Activated CD4-positive, alpha-beta T cell treated with anti-CD3 and anti-CD28 coated beads, Interleukin-2, amount 50 U/mL, for 48 hours (primary cell): ENCODE results near the gene SYT6.

Source experiments
- DNase-seq, 2 experiments: peaks; one replicate each; pipeline ENCODE4 v3.0.0-alpha.2; 2020

Gene SYT6

GRCh38 chr1:114117654-114118053 lies 36.0 kb downstream of the SYT6 start:
- DNase-seq: no peak

GRCh38 chr1:114116086-114116485 lies 37.6 kb downstream of the SYT6 start:
- no peak for DNase-seq

DNA sequence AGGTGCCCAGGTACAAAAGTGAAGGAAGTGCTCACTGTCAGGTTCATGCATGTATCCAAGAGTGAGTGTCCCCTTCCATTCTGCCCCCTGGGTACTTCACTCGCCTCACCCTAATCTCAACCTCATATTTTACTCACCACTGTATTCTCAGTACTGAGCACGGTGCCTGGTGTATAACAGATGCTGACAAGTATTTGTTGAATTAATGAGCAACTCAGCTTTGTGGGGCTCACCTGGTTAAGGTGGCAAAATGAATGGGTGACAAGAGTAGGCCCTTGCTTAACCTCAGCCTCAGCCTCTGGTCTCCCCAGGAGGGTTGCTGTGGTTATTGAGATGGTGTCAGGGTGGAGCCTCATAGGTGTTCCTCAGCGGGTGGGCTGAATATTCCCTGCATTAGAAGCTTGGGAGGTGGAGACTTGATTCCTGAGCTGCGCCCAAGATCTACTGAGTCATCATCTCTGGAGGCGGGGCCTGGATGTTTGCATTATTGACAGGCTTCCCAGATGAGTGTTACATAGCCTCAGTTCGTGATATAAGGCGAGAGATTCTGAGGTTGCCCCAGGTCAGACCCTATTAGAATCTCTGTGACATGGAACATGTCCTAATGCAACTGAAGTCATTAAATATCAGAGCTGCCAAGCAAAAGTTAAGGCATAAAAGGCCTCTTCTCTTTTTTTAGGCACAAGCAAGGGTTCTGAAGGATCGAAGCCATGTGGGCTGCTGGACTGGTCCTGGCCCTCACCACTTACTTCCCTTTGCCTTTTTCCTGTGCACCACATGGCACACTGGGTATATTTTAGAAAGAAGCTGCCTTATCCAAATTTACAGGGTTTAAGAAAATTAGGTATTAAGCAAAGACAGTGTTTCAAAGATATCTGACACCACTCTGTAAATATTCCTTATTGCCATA lies 39.2 kb downstream of the SYT6 start:
- no peak for DNase-seq

DNA sequence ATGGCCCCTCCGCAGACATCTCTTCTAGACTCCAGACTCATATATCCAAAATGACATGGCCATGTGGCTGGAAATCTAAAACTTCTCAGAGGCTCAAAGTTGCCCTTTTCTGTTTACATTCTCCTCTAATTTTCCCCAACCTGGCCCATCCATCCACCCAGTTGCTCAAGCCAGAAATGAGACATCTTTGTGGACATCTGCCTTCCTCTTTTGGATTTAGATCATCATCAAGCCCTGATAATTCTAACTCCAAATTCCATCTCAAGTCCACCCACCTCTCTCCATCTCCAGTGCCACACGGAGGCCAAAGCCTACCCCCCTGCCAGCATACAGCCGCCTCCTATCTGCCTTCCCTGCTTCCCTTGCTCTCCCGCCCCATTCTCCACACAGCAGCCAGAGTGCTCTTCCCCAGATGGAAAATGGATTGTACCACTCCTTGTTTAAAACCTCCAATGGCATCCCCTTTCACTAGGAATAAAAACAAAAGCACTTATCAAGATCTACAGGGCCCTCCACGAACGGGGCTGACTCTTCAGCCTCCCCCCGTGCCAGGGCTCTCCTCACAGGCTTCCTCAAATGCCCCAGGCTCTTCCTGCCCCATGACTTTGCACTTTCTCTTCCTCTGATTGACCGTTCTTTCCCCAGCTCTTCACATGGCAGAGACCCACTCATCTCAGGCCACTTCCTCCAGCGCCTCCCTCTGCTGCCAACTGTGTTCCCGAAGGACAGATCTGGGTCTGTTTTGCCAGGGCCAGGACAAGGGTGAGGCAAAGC lies 40.1 kb downstream of the SYT6 start:
- DNase-seq: no peak

- DNase-seq: no peak
Measured at GRCh38 chr1:114112775-114113174, 40.9 kb downstream of the SYT6 start.

- DNase-seq: no peak
Measured at GRCh38 chr1:114111731-114112641, 41.7 kb downstream of the SYT6 start.

GRCh38 chr1:114109981-114110380 lies 43.7 kb downstream of the SYT6 start:
- DNase-seq: no peak

- DNase-seq: no peak
Measured at GRCh38 chr1:114108751-114109255, 44.9 kb downstream of the SYT6 start.

DNA sequence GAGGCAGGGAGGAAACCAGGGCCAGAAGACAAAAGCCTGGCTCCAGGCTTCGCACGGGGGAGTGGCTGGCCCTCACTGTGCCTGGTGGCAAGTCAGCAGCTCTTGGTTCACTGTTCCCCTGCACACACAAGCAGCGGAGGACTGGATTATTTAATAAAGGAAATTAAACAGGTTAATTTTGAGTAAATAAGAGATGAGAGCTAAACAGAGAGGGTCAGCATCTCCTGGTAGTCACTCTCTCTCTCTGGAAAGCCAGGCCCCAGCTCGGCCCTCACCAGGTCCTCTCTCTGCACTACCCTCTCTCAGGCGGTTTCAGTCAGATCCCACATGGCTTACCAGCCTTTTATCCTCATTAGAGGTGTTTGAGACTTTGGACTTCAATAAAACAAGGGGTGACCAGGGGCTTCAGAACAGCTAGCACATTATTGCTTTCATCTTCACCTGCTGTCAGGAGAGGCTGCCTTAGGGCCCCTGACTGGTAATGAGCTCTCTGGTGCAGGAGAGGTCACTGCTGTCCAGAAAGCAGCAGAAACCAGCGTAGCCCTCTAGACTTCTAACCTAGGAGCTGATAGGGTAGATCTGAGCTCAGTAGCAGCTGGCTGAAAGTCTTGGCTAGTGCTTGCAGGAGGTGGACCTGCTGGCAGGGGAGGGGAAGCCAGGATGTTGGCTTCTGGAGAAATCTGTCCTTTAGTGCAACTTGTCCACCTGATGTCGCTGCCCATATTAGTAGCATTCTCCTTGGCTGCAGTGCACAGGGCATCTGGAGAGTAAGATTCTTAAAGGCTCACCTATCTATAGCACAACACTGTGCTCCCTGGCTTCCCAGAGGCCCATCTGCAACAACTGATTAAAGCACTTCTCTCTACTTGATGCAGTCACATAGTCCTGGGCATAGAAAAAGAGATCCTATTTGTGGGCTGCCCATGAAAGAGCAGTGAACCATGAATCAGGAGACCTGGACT lies 45.9 kb downstream of the SYT6 start:
- no peak for DNase-seq

- no peak for DNase-seq
Measured at GRCh38 chr1:114105421-114105979, 48.2 kb downstream of the SYT6 start.

- no peak for DNase-seq
Measured at GRCh38 chr1:114104949-114105348, 48.7 kb downstream of the SYT6 start.

DNA sequence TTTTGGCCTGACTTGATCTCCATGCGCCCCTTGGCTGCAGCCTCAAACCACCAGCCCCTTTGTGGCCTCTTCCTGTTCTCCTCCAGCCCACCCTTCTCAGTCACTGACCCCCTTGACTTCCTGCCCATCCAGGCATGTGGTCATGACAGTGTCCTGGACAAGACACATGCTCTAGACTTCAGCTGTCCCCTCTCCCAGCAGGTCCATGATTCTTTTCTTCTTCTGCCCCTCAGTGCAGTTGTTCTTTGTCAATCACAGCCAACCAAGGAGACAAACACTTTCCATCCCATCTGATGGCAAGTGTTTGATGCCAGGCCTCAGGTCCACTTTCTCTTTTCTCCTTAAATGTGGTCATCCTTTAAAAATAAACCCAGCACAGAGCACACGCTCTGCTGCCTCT lies 49.7 kb downstream of the SYT6 start:
- no peak for DNase-seq

- no peak for DNase-seq
Measured at GRCh38 chr1:114102136-114102535, 51.5 kb downstream of the SYT6 start.

- no peak for DNase-seq
Measured at GRCh38 chr1:114100148-114100547, 53.5 kb downstream of the SYT6 start.

- no peak for DNase-seq
Measured at GRCh38 chr1:114099268-114099667, 54.4 kb downstream of the SYT6 start.

DNA sequence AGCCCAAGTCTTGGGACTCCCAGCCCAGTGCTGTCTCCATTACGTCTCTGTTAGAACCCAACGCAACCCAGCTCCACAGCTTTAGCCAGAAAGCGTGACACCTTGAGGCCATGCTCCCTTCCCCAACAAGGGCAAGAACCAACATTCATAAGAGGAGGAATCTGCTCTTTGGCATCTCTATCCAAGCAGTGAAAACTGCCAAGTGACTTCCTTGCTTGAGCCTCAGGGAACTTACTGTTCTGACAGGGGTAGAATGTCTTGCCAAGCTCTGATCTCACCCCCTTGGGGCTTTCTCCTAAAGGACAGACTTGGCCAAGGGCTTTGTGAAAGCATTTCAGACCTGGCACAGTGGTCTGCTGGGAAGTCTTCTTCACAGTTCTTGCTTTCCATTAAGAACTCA lies 56.6 kb downstream of the SYT6 start:
- DNase-seq: no peak

GRCh38 chr1:114094675-114095074 lies 59.0 kb downstream of the SYT6 start:
- DNase-seq: no peak

GRCh38 chr1:114094363-114094634 lies 59.4 kb downstream of the SYT6 start:
- no peak for DNase-seq

DNA sequence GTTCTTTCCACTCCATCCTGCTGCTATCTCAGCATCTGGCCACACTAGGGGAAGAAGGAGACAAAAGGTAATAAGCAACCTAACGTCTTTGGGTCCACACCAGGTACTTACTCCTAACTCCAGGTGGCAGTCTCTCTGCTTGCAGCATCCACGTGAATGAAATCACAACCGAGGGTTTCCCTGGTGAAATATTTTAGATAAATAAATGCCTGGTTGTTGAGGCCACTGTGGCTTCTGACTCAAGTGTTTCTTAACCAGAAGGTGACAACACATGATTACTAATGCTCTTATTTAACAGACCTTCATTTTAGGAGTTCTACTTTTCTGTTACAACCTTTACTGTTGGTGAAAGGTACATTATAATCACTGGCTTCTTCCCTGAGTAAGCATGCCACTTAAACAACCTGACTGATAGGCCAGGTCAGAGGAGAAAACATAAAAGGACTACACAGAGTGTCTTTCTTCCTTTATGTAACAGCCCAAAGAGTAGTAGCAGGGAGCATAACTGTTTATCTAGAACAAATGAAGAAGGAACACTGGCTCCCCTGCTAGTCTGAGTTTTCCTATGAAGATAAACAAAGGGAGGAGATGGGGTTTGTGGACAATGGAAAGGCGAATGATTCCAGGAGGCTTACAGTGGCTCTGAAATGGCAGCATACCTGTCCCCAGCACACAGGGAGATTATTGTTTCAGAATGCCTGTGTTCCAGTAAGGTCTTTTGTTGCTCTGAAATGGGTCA lies 59.9 kb downstream of the SYT6 start:
- no peak for DNase-seq

- DNase-seq: no peak
Measured at GRCh38 chr1:114092186-114093062, 61.2 kb downstream of the SYT6 start.
